ENCODE measurements around the gene SMIM24. TPM values are rescaled to one million over a fixed set of nuclear protein-coding genes. Genes with fewer than 3 reads are reported as not detected.

Gene SMIM24
- total RNA-seq, 1 experiment from 2014 or later = 1.9 TPM

- no peak overlapping the region for H4K8ac ChIP-seq (replicated peaks; ENCODE audit: insufficient read length, low read depth, low read length)
- no peak overlapping the region for H3K9ac ChIP-seq (ENCODE audit: extremely low read depth, insufficient read length, low read length)
- peaks cover 35% of the 10 kb centered on the region for H3K27me3 Mint-ChIP-seq (ENCODE audit: low read depth)
- no peak overlapping the region for H2BK12ac ChIP-seq (ENCODE audit: insufficient read length, low read depth, low read length)
- no peak overlapping the region for H2BK120ac ChIP-seq (ENCODE audit: low read depth, low read length, poor library complexity, severe bottlenecking)
- no peaks in the 10 kb centered on the region for H3K79me2 ChIP-seq (ENCODE audit: insufficient read depth, low read length)
- H2AK5ac ChIP-seq (ENCODE audit: insufficient read length, low read length) = no peak overlapping the region
- peaks cover 6% of the 10 kb centered on the region; the same call in 1 of the 2 replicates for H3K27me3 ChIP-seq (ENCODE audit: insufficient read depth, low read length)
- TF ChIP-seq CTCF (conservative IDR thresholded peaks at IDR 0.05) = no peak
- peaks cover 11 to 23% of the 10 kb centered on the region in 2 experiments for H3K4me1 Mint-ChIP-seq
- no peak overlapping the region for H3K18ac ChIP-seq (ENCODE audit: insufficient read length, low read depth, low read length)
- no peaks in the 10 kb centered on the region for H3K9me3 Mint-ChIP-seq
- H3K14ac ChIP-seq (ENCODE audit: insufficient read depth, low read length) = no peak overlapping the region
- H4K5ac ChIP-seq (ENCODE audit: insufficient read length, low read depth, low read length) = no peak overlapping the region
- H3K9me3 ChIP-seq (ENCODE audit: control insufficient read depth, low read depth, low read length) = no peaks in the 10 kb centered on the region
- no peak overlapping the region for H3K23ac ChIP-seq (ENCODE audit: insufficient read length, low read depth, low read length)
- no peak overlapping the region for H2BK20ac ChIP-seq (ENCODE audit: low read depth, low read length, poor library complexity, severe bottlenecking)
- H2BK15ac ChIP-seq (ENCODE audit: low read depth, low read length) = no peak overlapping the region
- no CpG with 5 or more reads among the region's 37 CpGs for WGBS (ENCODE audit: extremely low coverage, insufficient read length, low lambda C conversion rate)
- peaks cover 2% of the 10 kb centered on the region for H4K20me1 ChIP-seq (ENCODE audit: control insufficient read depth, insufficient read depth, insufficient read length)
- H3K4me3 Mint-ChIP-seq = no peak overlapping the region
- H3K36me3 Mint-ChIP-seq (ENCODE audit: insufficient read depth in 1 of 3, low read depth in 3 of 3) = no peaks in the 10 kb centered on the region
- DNase-seq = no peak
- H3K27ac ChIP-seq (ENCODE audit: insufficient read length, low read depth, low read length) = no peak overlapping the region
- H3K23me2 ChIP-seq (ENCODE audit: insufficient read length, low read depth, low read length, poor library complexity, severe bottlenecking) = peaks cover 3% of the 10 kb centered on the region
- no peak overlapping the region for H3K56ac ChIP-seq (ENCODE audit: insufficient read length, low read depth, low read length)
- H2BK5ac ChIP-seq (ENCODE audit: insufficient read length, low read length) = no peak overlapping the region
- H2AFZ ChIP-seq (ENCODE audit: low read length) = no peak overlapping the region
- H3T11ph ChIP-seq (ENCODE audit: low read length) = no peak overlapping the region
- no peaks in the 10 kb centered on the region for H3K79me1 ChIP-seq (ENCODE audit: insufficient read depth, low read depth, low read length, poor library complexity, severe bottlenecking)
- H3K27ac Mint-ChIP-seq = no peak overlapping the region
- no peak overlapping the region for H3K4me2 ChIP-seq (ENCODE audit: insufficient read depth, insufficient read length, low read length)
- no peak overlapping the region for H3K4ac ChIP-seq (ENCODE audit: low read depth, low read length)
- no peak overlapping the region for H4K91ac ChIP-seq (ENCODE audit: insufficient read length, low read depth, low read length)
- no peaks in the 10 kb centered on the region; the same call in 1 of the 2 replicates for H3K4me1 ChIP-seq (ENCODE audit: insufficient read depth, low read length)
Measured at GRCh38 chr19:3455960-3456601, 24.2 kb downstream of the SMIM24 start.

Data from H9 (cell line).